Adrenal gland (tissue), 5 donors: ENCODE data around the gene PPP1R7.

Source experiments
- CTCF ChIP-seq, 6 experiments: fragments of 450-650 bp in 4 of 6; fragments of 200-600 bp in 2 of 6; sonication (generic) in 1 of 6; IDR thresholded peaks; 1 replicate in 5 of 6; 2 replicates in 1 of 6; pipeline versions ENCODE4 v1.5.1 to v1.8.0; 2016 to 2021; ENCODE audit warnings: antibody characterized with exemption in 6 of 6, mild to moderate bottlenecking in 2 of 6, moderate library complexity in 1 of 6
- POLR2A ChIP-seq, 2 donors: fragments of 450-650 bp; IDR thresholded peaks; one replicate each; pipeline ENCODE4 v1.6.1; 2017; ENCODE audit warnings: antibody characterized with exemption in 2 of 2, mild to moderate bottlenecking in 2 of 2, moderate library complexity in 1 of 2
- donor health status: DM: no; HTN: no; CAD: no.

GRCh38 chr2:241141214-241141770, 9.0 kb upstream of the PPP1R7 start:
- TF ChIP-seq POLR2A (IDR thresholded peaks at IDR 0.05) = no peak
- no peak for TF ChIP-seq CTCF (IDR thresholded peaks at IDR 0.05)
